Kidney (tissue), 14 donors: Measurements from ENCODE around the gene NDN. TPM values are rescaled to one million over a fixed set of nuclear protein-coding genes. Genes with fewer than 3 reads are reported as not detected.

Experiments used
- DNase-seq, 5 donors: peaks; one replicate each; pipeline ENCODE4 v3.0.0-alpha.2; 2013 to 2020
- FAIRE-seq: peaks from 2 replicates; lab custom pipeline; 2012; peaks lifted over from hg19 to GRCh38; lab: Jason Lieb, UNC
- H3K27ac ChIP-seq, 2 donors: one replicate each; pipeline ENCODE4 v1.7.0; 2013; ENCODE audit warnings: low read depth in 2 of 2, low read length in 2 of 2, inconsistent platforms in 1 of 2
- H3K27me3 ChIP-seq: one replicate; pipeline ENCODE4 v1.7.1; 2013; ENCODE audit warnings: low read length, inconsistent platforms; ENCODE audit not compliant: control insufficient read depth, insufficient read depth
- H3K36me3 ChIP-seq, 3 donors: one replicate each; pipeline versions ENCODE4 v1.7.0 to v1.7.1; 2013; ENCODE audit warnings: low read length in 3 of 3, control low read depth in 1 of 3, inconsistent platforms in 1 of 3; ENCODE audit not compliant: insufficient read depth in 3 of 3, control insufficient read depth in 2 of 3
- H3K4me1 ChIP-seq, 3 donors: one replicate each; pipeline versions ENCODE4 v1.7.0 to v1.7.1; 2013; ENCODE audit warnings: low read length in 3 of 3, inconsistent platforms in 1 of 3, low read depth in 1 of 3; ENCODE audit not compliant: control insufficient read depth in 2 of 3, insufficient read depth in 2 of 3
- H3K4me3 ChIP-seq, 3 donors: one replicate each; pipeline versions ENCODE4 v1.7.0 to v1.8.1; 2013; ENCODE audit warnings: low read length in 3 of 3, control low read depth in 1 of 3, inconsistent platforms in 1 of 3
- H3K9ac ChIP-seq, 3 donors: one replicate each; pipeline versions ENCODE4 v1.7.0 to v1.7.1; 2013; ENCODE audit warnings: low read length in 3 of 3, control low read depth in 1 of 3, inconsistent platforms in 1 of 3
- H3K9me3 ChIP-seq, 3 donors: one replicate each; pipeline versions ENCODE4 v1.7.0 to v1.7.1; 2013; ENCODE audit warnings: low read length in 3 of 3, control low read depth in 1 of 3, inconsistent platforms in 1 of 3; ENCODE audit not compliant: control insufficient read depth in 2 of 3, insufficient read depth in 1 of 3
- intact Hi-C: fragments of 100-400 bp; cut with DNase I; formaldehyde crosslinking; loops from one replicate; pipeline ENCODE4 v1.11.1; 2022
- polyA plus RNA-seq: library from polyadenylated mRNA; stranded (reverse); fragments of 350-450 nt; fragmentation: Illumina TruSeq; extraction: RNeasy Lipid Tissue Mini Kit (QIAGEN cat#74804); gene quantifications from one replicate; pipeline ENCODE4 v1.2.3, GENCODE V29; 2014; ENCODE audit warnings: low read depth, low replicate concordance; ENCODE audit not compliant: insufficient read depth
- total RNA-seq: library from RNA; stranded (reverse); fragmentation: NEBNext Ultra II Directional; extraction: Animal tissue kit (Norgen Biotek cat#: 25700); gene quantifications from one replicate; pipeline ENCODE4 v1.2.1, GENCODE V29; 2021
- TF ChIP-seq, protein P1 (sequence below): IDR thresholded peaks from 3 replicates; pipeline ENCODE4 v1.5.1; 2012; ENCODE audit warnings: mild to moderate bottlenecking, moderate library complexity, borderline replicate concordance; ENCODE audit not compliant: insufficient read depth; ENCODE audit errors: extremely low read depth
- donor health status: control.
- donor health status: control.
- donor health status: control.
- donor health status: control.
- donor health status: control.
- donor health status: DM: yes; HTN: yes; CAD: no.
- donor health status: Normal renal cell carcinoma (clear cell type).

Gene NDN
- total and polyA plus RNA-seq, 2 donors from 2014 or later = 19.9 to 29.5 TPM

GRCh38 chr15:23645371-23646164, 41.5 kb downstream of the NDN start:
- FAIRE-seq (no peak), DNase-seq (peak in 4 of 5 donors; percentile 24 to 45 (median 28))
- intact Hi-C loops = no loop called here
- H3K9me3 ChIP-seq = no peaks in the 10 kb centered on the region
- H3K9ac ChIP-seq = no peak overlapping the region
- H3K36me3 ChIP-seq = no peaks in the 10 kb centered on the region
- H3K27ac ChIP-seq = no peak overlapping the region
- H3K4me3 ChIP-seq = no peak overlapping the region
- TF ChIP-seq, protein P1, sequence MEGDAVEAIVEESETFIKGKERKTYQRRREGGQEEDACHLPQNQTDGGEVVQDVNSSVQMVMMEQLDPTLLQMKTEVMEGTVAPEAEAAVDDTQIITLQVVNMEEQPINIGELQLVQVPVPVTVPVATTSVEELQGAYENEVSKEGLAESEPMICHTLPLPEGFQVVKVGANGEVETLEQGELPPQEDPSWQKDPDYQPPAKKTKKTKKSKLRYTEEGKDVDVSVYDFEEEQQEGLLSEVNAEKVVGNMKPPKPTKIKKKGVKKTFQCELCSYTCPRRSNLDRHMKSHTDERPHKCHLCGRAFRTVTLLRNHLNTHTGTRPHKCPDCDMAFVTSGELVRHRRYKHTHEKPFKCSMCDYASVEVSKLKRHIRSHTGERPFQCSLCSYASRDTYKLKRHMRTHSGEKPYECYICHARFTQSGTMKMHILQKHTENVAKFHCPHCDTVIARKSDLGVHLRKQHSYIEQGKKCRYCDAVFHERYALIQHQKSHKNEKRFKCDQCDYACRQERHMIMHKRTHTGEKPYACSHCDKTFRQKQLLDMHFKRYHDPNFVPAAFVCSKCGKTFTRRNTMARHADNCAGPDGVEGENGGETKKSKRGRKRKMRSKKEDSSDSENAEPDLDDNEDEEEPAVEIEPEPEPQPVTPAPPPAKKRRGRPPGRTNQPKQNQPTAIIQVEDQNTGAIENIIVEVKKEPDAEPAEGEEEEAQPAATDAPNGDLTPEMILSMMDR = no peak
- no peaks in the 10 kb centered on the region for H3K27me3 ChIP-seq
- H3K4me1 ChIP-seq = no peaks in the 10 kb centered on the region

- Histone ChIP-seq H3K4me1 (no peaks in the 10 kb centered on the region), H3K27me3 (no peaks in the 10 kb centered on the region), H3K27ac (no peak overlapping the region), H3K36me3 (no peaks in the 10 kb centered on the region), H3K9ac (no peak overlapping the region), H3K9me3 (no peaks in the 10 kb centered on the region), H3K4me3 (no peak overlapping the region)
- FAIRE-seq (no peak), DNase-seq (no peak)
- intact Hi-C loops = no loop called here
- TF ChIP-seq, protein P1 = no peak
Observed at GRCh38 chr15:23644829-23645228, 42.3 kb downstream of the NDN start.

DNA sequence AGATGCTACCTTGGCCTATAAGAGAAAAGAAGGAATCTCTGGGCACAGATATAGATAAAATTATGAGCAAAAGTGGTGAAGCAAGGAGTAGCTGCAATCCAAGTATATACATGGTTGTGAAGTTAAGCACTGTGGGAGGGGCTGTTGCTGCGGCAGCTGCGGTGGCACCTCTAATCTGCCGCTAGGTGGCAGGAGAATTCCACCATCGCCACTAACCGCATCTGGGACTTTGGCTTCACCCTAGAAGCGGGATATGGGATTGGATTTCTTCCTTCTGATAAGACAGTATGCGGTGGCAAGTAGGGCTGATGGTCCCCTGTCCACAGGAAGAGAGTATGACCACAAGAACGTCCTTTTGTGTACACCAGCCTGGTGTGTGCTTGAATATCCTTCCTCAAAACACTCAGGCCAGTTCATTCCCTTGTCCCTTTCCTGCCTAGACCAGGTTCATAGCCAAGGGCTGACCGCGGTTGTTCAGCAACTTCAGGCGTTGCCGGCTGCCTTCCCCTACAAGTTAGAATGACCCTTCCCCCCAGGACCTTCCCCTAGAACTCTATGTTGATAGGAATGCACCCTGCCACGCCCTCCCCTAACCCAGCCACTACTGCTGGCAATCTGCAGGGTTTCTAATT, 44.6 kb downstream of the NDN start:
- no peak overlapping the region for H3K9ac ChIP-seq
- no peak overlapping the region for H3K4me3 ChIP-seq
- FAIRE-seq (no peak), DNase-seq (peak; percentile 63 to 80 (median 71))
- H3K4me1 ChIP-seq = no peaks in the 10 kb centered on the region
- intact Hi-C loops = no loop called here
- no peaks in the 10 kb centered on the region for H3K9me3 ChIP-seq
- no peaks in the 10 kb centered on the region for H3K36me3 ChIP-seq
- H3K27ac ChIP-seq = no peak overlapping the region
- H3K27me3 ChIP-seq = no peaks in the 10 kb centered on the region
- TF ChIP-seq, protein P1 = peak; percentile 74

Other genes starting within 250 kb of the NDN start
- gene GOLGA6L2, start 240.1 kb downstream of the NDN start, total RNA-seq = not detected
- gene GOLGA6L2, start 240.1 kb downstream of the NDN start, polyA plus RNA-seq = not detected
- not detected for gene MKRN3, start 121.6 kb downstream of the NDN start, total RNA-seq
- gene MKRN3, start 121.6 kb downstream of the NDN start, polyA plus RNA-seq = not detected
- gene MAGEL2, start 39.4 kb downstream of the NDN start, total RNA-seq = 0.06 TPM
- not detected for gene MAGEL2, start 39.4 kb downstream of the NDN start, polyA plus RNA-seq